Right hindlimb (tissue), 1 donor: ENCODE results near the gene WDPCP.
"Not testable (repeated sequence)": the region's sequence is repeated elsewhere in the genome, so short reads cannot be mapped to it uniquely, and the experiment has no call there.

Experiments
- DNase-seq: peaks from one replicate; pipeline ENCODE4 v3.0.0-alpha.2; 2018

WDPCP gene

DNA sequence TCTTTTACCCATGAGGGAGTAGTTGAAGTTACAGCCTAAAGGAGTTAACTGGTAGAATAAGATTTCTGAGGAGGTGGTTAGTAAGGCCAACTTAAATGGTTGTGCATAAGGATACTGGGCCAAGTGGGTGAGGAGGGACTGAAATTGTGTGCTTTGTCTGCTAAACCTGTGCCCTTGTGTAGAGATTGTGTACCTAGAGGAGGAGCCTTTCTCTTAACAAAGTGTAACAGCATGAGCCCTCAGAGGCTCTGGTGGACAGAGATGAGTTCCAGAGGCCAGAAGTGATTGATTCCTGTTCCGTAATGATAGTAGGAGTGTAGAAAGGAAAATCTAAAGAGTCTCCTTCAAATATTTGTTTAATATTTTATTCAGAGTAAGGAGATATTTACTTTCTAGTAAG is 494.8 kb downstream of the WDPCP start:
- DNase-seq: no peak

GRCh38 chr2:63092857-63093256 is 495.4 kb downstream of the WDPCP start:
- DNase-seq: no peak

DNA sequence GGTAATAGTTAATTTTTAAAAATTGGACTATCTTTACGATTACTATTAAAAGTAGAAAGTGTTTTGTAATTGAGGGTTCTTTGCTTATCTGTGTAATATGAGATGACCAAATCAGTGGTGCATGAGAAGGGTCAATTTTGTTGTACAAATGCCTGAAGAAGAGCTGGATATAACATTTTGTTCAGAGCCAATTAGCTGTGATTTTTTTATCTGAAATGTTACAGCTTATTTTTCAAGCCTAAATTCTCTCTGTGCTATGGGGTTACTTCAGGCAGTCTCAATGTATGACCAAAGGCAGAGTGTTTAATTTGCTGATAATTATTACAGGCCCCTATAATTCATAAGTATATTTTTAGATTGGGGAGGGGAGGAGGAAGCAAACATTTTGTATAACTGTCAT is 495.9 kb downstream of the WDPCP start:
- DNase-seq: no peak

GRCh38 chr2:63086687-63087086 is 501.6 kb downstream of the WDPCP start:
- no peak for DNase-seq

DNA sequence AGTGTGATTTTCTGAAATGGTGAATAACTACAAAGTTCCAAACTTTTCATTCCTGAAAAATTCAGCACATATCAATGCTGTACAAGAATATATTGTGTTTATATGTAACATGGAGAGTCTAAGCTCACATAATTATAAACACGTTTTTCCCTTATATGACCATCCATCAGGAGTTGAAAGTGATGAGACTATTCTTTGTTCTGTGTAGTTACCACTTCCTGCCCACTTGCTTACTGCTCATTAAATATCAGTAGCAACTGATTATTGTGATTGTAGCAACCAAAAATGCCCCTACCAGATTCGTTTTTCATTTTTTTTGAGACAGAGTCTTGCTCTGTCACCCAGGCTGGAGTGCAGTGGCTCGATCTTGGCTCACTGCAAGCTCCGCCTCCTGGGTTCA is 506.9 kb downstream of the WDPCP start:
- no peak for DNase-seq

GRCh38 chr2:63078852-63079606 is 509.2 kb downstream of the WDPCP start:
- no peak for DNase-seq

GRCh38 chr2:63074399-63074798 is 513.9 kb downstream of the WDPCP start:
- DNase-seq: not testable (repeated sequence)

DNA sequence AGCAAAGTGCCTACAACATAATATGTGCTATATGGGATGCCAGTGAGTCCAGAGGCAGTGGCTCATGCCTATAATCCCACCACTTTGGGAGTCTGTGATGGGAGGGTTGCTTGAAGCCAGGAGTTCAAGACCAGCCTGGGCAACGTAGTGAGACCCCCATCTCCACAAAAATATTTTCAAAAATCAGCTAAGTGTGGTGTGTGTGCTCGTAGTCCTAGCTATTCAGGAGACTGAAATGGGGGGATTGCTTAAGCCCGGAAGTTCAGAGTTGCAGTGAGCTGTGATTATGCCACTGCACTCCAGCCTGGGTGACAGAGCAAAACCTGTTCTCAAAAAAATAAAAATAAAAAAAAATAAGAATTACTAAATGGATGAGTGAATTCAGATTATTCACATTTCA is 514.3 kb downstream of the WDPCP start:
- DNase-seq: no peak

DNA sequence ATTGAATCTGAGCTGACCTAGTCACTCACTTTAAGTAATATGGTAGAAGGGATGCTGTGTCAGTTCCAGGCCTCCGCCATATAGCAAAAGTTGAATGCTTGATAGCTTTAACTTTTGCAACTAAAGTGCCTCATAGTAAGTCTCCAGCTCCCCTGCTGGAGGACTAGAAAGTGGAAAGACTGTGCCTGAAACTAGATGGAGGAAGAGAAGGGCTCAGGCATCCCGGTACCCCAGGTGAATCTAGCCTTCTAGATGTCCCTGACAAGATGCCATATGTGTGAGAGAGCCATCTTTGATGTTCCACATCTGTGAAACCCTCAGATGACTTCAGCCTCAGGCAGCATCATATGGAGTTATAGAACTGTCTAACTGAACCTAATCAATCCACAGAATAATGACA is 516.6 kb downstream of the WDPCP start:
- no peak for DNase-seq
